Heart right ventricle (tissue), 16 donors: ENCODE measurements around the gene ARL8B. TPM values are rescaled to one million over a fixed set of nuclear protein-coding genes. Genes with fewer than 3 reads are reported as not detected.

ENCODE experiments used
- ATAC-seq, 8 donors: fragments of 200-7000 bp; cut with Tn5 transposase; one replicate each; pipeline ENCODE4 v1.9.1; 2020; ENCODE audit warnings: mild to moderate bottlenecking in 8 of 8, moderate library complexity in 8 of 8, moderate number of reproducible peaks in 1 of 8
- DNase-seq, 2 donors: peaks; one replicate each; pipeline ENCODE4 v3.0.0-alpha.2; 2020
- H3K27ac ChIP-seq, 10 donors: fragments of 200-600 bp; sonication (generic) in 2 of 10; one replicate each; pipeline versions ENCODE4 v1.5.0 to v1.8.0; 2020 to 2022; ENCODE audit warnings: mild to moderate bottlenecking in 3 of 10
- H3K27me3 ChIP-seq, 7 donors: fragments of 200-600 bp; one replicate each; pipeline ENCODE4 v1.8.0; 2021 to 2022; ENCODE audit warnings: mild to moderate bottlenecking in 2 of 7
- H3K36me3 ChIP-seq, 9 donors: fragments of 200-600 bp; sonication (generic) in 1 of 9; one replicate each; pipeline versions ENCODE4 v1.5.0 to v1.8.0; 2020 to 2022; ENCODE audit warnings: mild to moderate bottlenecking in 2 of 9
- H3K4me1 ChIP-seq, 9 donors: fragments of 200-600 bp; sonication (generic) in 1 of 9; one replicate each; pipeline versions ENCODE4 v1.5.0 to v1.8.0; 2020 to 2022; ENCODE audit warnings: mild to moderate bottlenecking in 4 of 9
- H3K4me3 ChIP-seq, 10 donors: fragments of 200-600 bp; sonication (generic) in 2 of 10; one replicate each; pipeline versions ENCODE4 v1.5.0 to v1.8.0; 2020 to 2022; ENCODE audit warnings: mild to moderate bottlenecking in 7 of 10, moderate library complexity in 2 of 10
- H3K9me3 ChIP-seq, 11 donors: fragments of 200-600 bp in 10 of 11; sonication (generic) in 2 of 11; one replicate each; pipeline versions ENCODE4 v1.5.0 to v1.8.0; 2013 to 2022; ENCODE audit warnings: mild to moderate bottlenecking in 2 of 11, control low read depth in 1 of 11, moderate library complexity in 1 of 11
- CTCF ChIP-seq, 9 donors: fragments of 200-600 bp; sonication (generic) in 2 of 9; IDR thresholded peaks; one replicate each; pipeline versions ENCODE4 v1.5.0 to v1.8.0; 2021 to 2022; ENCODE audit warnings: antibody characterized with exemption in 9 of 9, mild to moderate bottlenecking in 5 of 9, moderate library complexity in 1 of 9
- WGBS, 2 donors: extraction: QIAGEN DNeasy Blood & Tissue Kit; methylation state at CpG; one replicate each; pipeline ENCODE4 v1.1.7; 2013; ENCODE audit warnings: inconsistent platforms in 1 of 2; 5-methylcytosine and 5-hydroxymethylcytosine counted together
- intact Hi-C, 10 donors: fragments of 100-400 bp; cut with DNase I; formaldehyde crosslinking; loops; one replicate each; pipeline versions ENCODE4 v1.11.1 to v1.14.2; 2022
- polyA plus RNA-seq, 2 donors: library from polyadenylated mRNA; stranded (reverse); fragments of 200-250 nt; gene quantifications; one replicate each; pipeline ENCODE4 v1.2.3, GENCODE V29; 2013
- total RNA-seq, 10 donors: library from RNA; stranded (reverse); fragmentation: NEBNext Ultra II Directional in 3 of 10; extraction: Animal tissue kit (Norgen Biotek cat#: 25700) in 3 of 10; gene quantifications; one replicate each; pipeline versions ENCODE4 v1.2.1 to v1.2.4, GENCODE V29; 2021 to 2023
- donor health status: Arrhythmogenic right ventricular cardiomyopathy.
- donor health status: ischemic (EF 13 %, LVEDD 7.1; RV severe dilation, severe dysfunction).
- donor health status: healthy with polysubstance abuse.
- donor health status: DM: no; HTN: yes; CAD: no.
- donor health status: DM: no; HTN: no; CAD: no.
- donor health status: ischemic (EF 25% LVEDD 6.9; RV normal size, moderate dysfunction).
- donor health status: ischemic (EF 25% LVEDD 5.7; RV mildly dilated, moderate dysfunction).
- donor health status: healthy.
- donor health status: DM: yes; HTN: yes; CAD: no.
- donor health status: Ischemic cardiomyopathy.
- donor health status: ischemic (EF 35%, LVEDD 5.7; RV mildly dilated, moderate dysfunction).
- donor health status: nonischemic (EF 11% LVEDD 7.7; RV severe dilation, severe dysfunction).
- donor health status: DM: yes; HTN: yes; CAD: no.
- donor health status: PGD.
- donor health status: ischemic (EF 29% LVEDD 5.4; RV normal size, mild dysfunction).
- donor health status: nonischemic (EF 23%, LVEDD 6.1; RV moderate dilation, normal function).

Gene ARL8B
- total and polyA plus RNA-seq, 12 donors: 31.7 to 74.1 (median 65.3) TPM

DNA sequence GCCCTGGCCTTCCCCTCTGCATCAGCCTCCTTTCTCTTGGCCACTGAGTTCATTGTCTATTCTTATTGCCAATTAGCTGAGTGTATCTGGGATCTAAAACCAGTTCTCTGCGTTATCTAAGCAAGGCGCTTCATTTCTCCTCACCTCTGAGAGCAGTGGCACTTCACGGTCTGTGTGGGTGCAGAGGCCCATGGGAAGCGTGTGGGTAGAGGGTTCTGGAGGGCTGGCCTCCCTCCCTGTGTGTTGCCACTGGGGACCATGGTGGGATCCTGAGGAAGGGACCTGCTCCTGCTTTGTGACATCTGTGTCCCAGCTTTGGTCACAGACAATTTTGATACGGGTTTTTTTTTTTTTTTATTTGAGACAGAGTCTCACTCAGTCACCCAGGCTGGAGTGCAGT lies 98.1 kb downstream of the ARL8B start:
- DNase-seq: no peak
- ATAC-seq: peak in 1 of 8 donors; percentile 31
- Histone ChIP-seq H3K9me3 (no peaks in the 10 kb centered on the region), H3K4me1 (peaks cover 0 to 7% (median 0%) of the 10 kb centered on the region in 9 donors), H3K27me3 (no peaks in the 10 kb centered on the region), H3K36me3 (peaks cover 0 to 53% (median 20%) of the 10 kb centered on the region in 9 donors), H3K27ac (no peak overlapping the region), H3K4me3 (no peak overlapping the region)
- no peak for TF ChIP-seq CTCF (IDR thresholded peaks at IDR 0.05)
- 38 to 48% methylated on average over 5 of the region's 5 CpGs for WGBS, 2 donors
- intact Hi-C loops: loop anchor here in 1 of 10 donors (10.0 kb wide), 1 partner anchor 1585 kb away; no protein-coding TSS in a partner anchor

- no peak for DNase-seq
- Histone ChIP-seq H3K4me3 (no peak overlapping the region), H3K4me1 (peaks cover 0 to 7% (median 0%) of the 10 kb centered on the region in 9 donors), H3K27ac (no peak overlapping the region), H3K9me3 (no peaks in the 10 kb centered on the region), H3K36me3 (peaks cover 0 to 46% (median 15%) of the 10 kb centered on the region in 9 donors), H3K27me3 (no peaks in the 10 kb centered on the region)
- no peak for TF ChIP-seq CTCF (IDR thresholded peaks at IDR 0.05)
- 78 to 85% methylated on average over 11 of the region's 11 CpGs for whole genome bisulfite sequencing, 2 donors
- intact Hi-C loops: loop anchor here in 1 of 10 donors (10.0 kb wide), 1 partner anchor 1584 kb away; no protein-coding TSS in a partner anchor
- ATAC-seq: no peak
Measured at GRCh38 chr3:5220667-5221431, 98.8 kb downstream of the ARL8B start.

DNA sequence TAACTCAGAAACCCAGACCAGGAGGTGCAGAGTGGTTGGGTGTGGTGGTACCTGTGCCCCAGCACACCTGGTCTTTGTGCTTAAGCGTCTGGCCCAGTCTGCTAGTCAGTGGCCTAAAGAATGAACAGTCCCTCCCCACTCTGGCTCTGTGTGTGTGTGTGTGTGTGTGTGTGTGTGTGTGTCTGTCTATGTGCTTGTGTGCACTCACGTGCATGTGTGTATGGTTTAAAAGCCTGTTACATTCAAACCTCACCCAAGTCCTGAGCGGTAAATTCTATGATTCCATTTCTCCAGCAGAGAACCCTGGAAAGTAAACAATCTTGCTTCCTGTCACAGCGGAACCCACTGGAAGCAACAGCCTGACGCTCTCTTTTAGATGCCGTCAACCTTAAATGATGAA lies 99.6 kb downstream of the ARL8B start:
- no peaks in the 10 kb centered on the region for H3K27me3 ChIP-seq
- no peak for DNase-seq
- ATAC-seq: no peak
- TF ChIP-seq CTCF (IDR thresholded peaks at IDR 0.05): no peak
- intact Hi-C loops: loop anchor here in 2 of 10 donors (2.0 to 10.0 kb wide), 2 partner anchors 69 to 1583 kb away; no protein-coding TSS in a partner anchor
- no peak overlapping the region for H3K4me3 ChIP-seq
- H3K9me3 ChIP-seq: no peaks in the 10 kb centered on the region
- no peak overlapping the region for H3K27ac ChIP-seq
- peaks cover 0 to 38% (median 7%) of the 10 kb centered on the region in 9 donors for H3K36me3 ChIP-seq
- WGBS, 2 donors: 54 to 55% methylated on average over 6 of the region's 6 CpGs
- H3K4me1 ChIP-seq: peaks cover 0 to 7% (median 0%) of the 10 kb centered on the region in 9 donors

DNA sequence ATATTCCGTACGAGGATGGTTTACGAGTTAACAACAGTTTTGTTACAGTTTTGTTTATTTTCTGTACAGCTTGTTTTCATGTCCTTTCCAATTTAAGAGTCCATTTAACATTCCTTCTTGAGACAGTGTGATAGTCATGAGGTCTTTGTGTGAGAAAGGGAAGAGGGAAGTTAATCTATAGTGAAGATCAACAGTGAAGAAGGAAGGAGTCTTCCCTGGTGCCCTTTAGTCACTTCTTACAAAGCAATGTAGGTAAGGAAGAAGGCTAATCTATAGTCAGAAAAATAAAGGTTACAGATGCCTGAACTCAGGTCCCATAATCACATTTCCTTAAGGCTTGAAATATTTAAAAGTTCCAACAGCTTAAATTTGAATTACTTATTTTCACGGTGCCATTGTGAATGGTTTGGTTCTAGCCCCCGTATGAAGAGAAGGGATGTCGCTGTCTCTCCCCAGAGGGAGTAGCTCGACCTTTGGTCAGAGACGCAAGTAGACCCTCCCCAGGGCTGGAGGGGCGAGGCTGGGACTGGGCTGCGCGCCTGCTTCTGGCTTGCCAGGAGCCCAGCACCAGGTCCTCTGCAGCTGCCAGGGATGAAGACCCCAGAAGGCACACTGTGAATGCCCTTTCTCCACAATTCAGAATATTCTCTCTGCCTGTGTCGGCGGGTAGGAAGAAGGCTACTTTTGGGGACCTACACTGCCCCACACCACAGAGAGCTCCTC lies 100.4 kb downstream of the ARL8B start:
- no peak for ATAC-seq
- no peak for DNase-seq
- intact Hi-C loops: loop anchor here in 2 of 10 donors (2.0 to 10.0 kb wide), 2 partner anchors 70 to 1582 kb away; no protein-coding TSS in a partner anchor
- no peaks in the 10 kb centered on the region for H3K9me3 ChIP-seq
- H3K36me3 ChIP-seq: peaks cover 0 to 30% (median 5%) of the 10 kb centered on the region in 9 donors
- H3K27ac ChIP-seq: no peak overlapping the region
- TF ChIP-seq CTCF (IDR thresholded peaks at IDR 0.05): no peak
- H3K27me3 ChIP-seq: no peaks in the 10 kb centered on the region
- H3K4me3 ChIP-seq: no peak overlapping the region
- 87 to 88% methylated on average over 13 of the region's 13 CpGs for WGBS, 2 donors
- peaks cover 0 to 7% (median 0%) of the 10 kb centered on the region in 9 donors for H3K4me1 ChIP-seq
